H1 (cell line): ENCODE measurements around the gene IL27RA. TPM values are rescaled to one million over a fixed set of nuclear protein-coding genes. Genes with fewer than 3 reads are reported as not detected.

Source experiments
- CBX8 ChIP-seq: fragments of 300-800, 300-1000 bp; sonication (generic); IDR thresholded peaks from 2 replicates; pipeline ENCODE4 v1.7.1; 2016; ENCODE audit warnings: low read depth, low read length, borderline replicate concordance
- CREB1 ChIP-seq: IDR thresholded peaks from 2 replicates; pipeline ENCODE4 v1.6.1; 2012; ENCODE audit warnings: inconsistent platforms
- CTBP2 ChIP-seq: IDR thresholded peaks from 2 replicates; pipeline ENCODE4 v1.7.0; 2011; ENCODE audit warnings: borderline replicate concordance, mild to moderate bottlenecking, moderate library complexity, mixed read lengths, low read length; ENCODE audit not compliant: insufficient read depth, insufficient read length
- EGR1 ChIP-seq: IDR thresholded peaks from 2 replicates; pipeline ENCODE4 v1.6.1; 2011; ENCODE audit warnings: low read depth, low read length, borderline replicate concordance
- EP300 ChIP-seq, 2 experiments: IDR thresholded peaks; 1 replicate in 1 of 2; 2 replicates in 1 of 2; pipeline ENCODE4 v1.6.1; 2011 to 2012; ENCODE audit warnings: low read depth in 2 of 2, low read length in 2 of 2, mild to moderate bottlenecking in 2 of 2, borderline replicate concordance in 1 of 2, inconsistent platforms in 1 of 2, moderate library complexity in 1 of 2
- HDAC6 ChIP-seq: IDR thresholded peaks from one replicate; pipeline ENCODE4 v1.7.1; 2012; ENCODE audit warnings: low read depth, mild to moderate bottlenecking, inconsistent platforms, low read length, moderate library complexity
- KDM4A ChIP-seq: IDR thresholded peaks from one replicate; pipeline ENCODE4 v1.7.1; 2012; ENCODE audit warnings: low read depth, mild to moderate bottlenecking, moderate library complexity, low read length, inconsistent platforms; ENCODE audit not compliant: severe bottlenecking
- MAFK ChIP-seq: IDR thresholded peaks from 2 replicates; pipeline ENCODE4 v1.6.1; 2012; ENCODE audit warnings: low read depth, mild to moderate bottlenecking, improper control_type of control experiment, low read length
- NRF1 ChIP-seq: IDR thresholded peaks from 2 replicates; pipeline ENCODE4 v1.6.1; 2011; ENCODE audit warnings: mild to moderate bottlenecking, low read depth, low read length, improper control_type of control experiment
- PHF8 ChIP-seq: fragments of 200-600 bp; sonication (generic); conservative IDR thresholded peaks from 2 replicates; pipeline ENCODE4 v1.7.1; 2012; ENCODE audit warnings: low read depth, mild to moderate bottlenecking, inconsistent platforms, low read length, moderate library complexity
- POLR2A ChIP-seq, 2 experiments: IDR thresholded peaks; 1 replicate in 1 of 2; 2 replicates in 1 of 2; pipeline ENCODE4 v1.6.1; 2011; ENCODE audit warnings: low read depth in 2 of 2, low read length in 2 of 2, mild to moderate bottlenecking in 2 of 2; ENCODE audit errors: control extremely low read depth in 1 of 2
- POU5F1 ChIP-seq: IDR thresholded peaks from 2 replicates; pipeline ENCODE4 v1.6.1; 2011; ENCODE audit warnings: low read depth, mild to moderate bottlenecking, low read length, moderate library complexity
- RBBP5 ChIP-seq: IDR thresholded peaks from 2 replicates; pipeline ENCODE4 v1.7.1; 2012; ENCODE audit warnings: low read depth, mild to moderate bottlenecking, inconsistent platforms, low read length, moderate library complexity, borderline replicate concordance
- RFX5 ChIP-seq: IDR thresholded peaks from 2 replicates; pipeline ENCODE4 v1.6.1; 2011; ENCODE audit warnings: low read depth, low read length, improper control_type of control experiment, borderline replicate concordance
- RNF2 ChIP-seq: fragments of 200-900, 300-1000 bp; sonication (generic); IDR thresholded peaks from 2 replicates; pipeline ENCODE4 v1.7.1; 2016; ENCODE audit warnings: borderline replicate concordance, low read depth, mild to moderate bottlenecking, antibody characterized with exemption, low read length; ENCODE audit not compliant: poor library complexity, severe bottlenecking; ENCODE audit errors: missing control alignments
- RXRA ChIP-seq: IDR thresholded peaks from 2 replicates; pipeline ENCODE4 v1.6.1; 2011; ENCODE audit warnings: low read depth, mild to moderate bottlenecking, low read length, moderate library complexity; ENCODE audit not compliant: insufficient read depth
- SAP30 ChIP-seq: fragments of 300-600 bp; sonication (generic); IDR thresholded peaks from 2 replicates; pipeline ENCODE4 v1.7.1; 2012; ENCODE audit warnings: low read length, moderate library complexity, mild to moderate bottlenecking, inconsistent platforms; ENCODE audit not compliant: insufficient read depth, insufficient replicate concordance
- SIN3A ChIP-seq, 2 experiments: IDR thresholded peaks in 1 of 2; conservative IDR thresholded peaks in 1 of 2; 2 replicates each; pipeline ENCODE4 v1.6.1; 2011 to 2012; ENCODE audit warnings: low read length in 2 of 2, improper control_type of control experiment in 1 of 2, low read depth in 1 of 2, mild to moderate bottlenecking in 1 of 2
- SIX5 ChIP-seq: IDR thresholded peaks from 2 replicates; pipeline ENCODE4 v1.6.1; 2011; ENCODE audit warnings: mild to moderate bottlenecking, low read depth, low read length
- SP4 ChIP-seq: IDR thresholded peaks from 2 replicates; pipeline ENCODE4 v1.6.1; 2012; ENCODE audit warnings: low read length, inconsistent platforms
- SUZ12 ChIP-seq: fragments of 200-600 bp; sonication (generic); IDR thresholded peaks from 2 replicates; pipeline ENCODE4 v1.6.1; 2012; ENCODE audit warnings: mild to moderate bottlenecking, inconsistent platforms, low read length, moderate library complexity, mixed read lengths
- TAF7 ChIP-seq: optimal IDR thresholded peaks from 2 replicates; pipeline ENCODE3; 2011; ENCODE audit warnings: low read depth, mild to moderate bottlenecking, inconsistent platforms, low read length, moderate library complexity, borderline replicate concordance
- TBP ChIP-seq: IDR thresholded peaks from 2 replicates; pipeline ENCODE4 v1.6.1; 2011; ENCODE audit warnings: low read depth, low read length, improper control_type of control experiment
- polyA plus RNA-seq, 7 experiments: library from polyadenylated mRNA; depleted of rRNA in 3 of 7; stranded (reverse) in 5 of 7; unstranded in 2 of 7; fragments of >200 nt in 5 of 7; fragments of 200-250 nt in 2 of 7; gene quantifications; 1 replicate in 5 of 7; 2 replicates in 1 of 7; 4 replicates in 1 of 7; pipeline versions ENCODE4 v1.2.1 to v1.2.3, GENCODE V29; 2011 to 2013; ENCODE audit warnings: missing spikeins in 2 of 7, mixed read lengths in 2 of 7
- total RNA-seq: library from RNA; stranded (reverse); fragmentation: NEBNext Ultra II Directional; extraction: Animal tissue kit (Norgen Biotek cat#: 25700); gene quantifications from 2 replicates; pipeline ENCODE4 v1.2.1, GENCODE V29; 2021
- TF ChIP-seq, protein P1 (sequence below): IDR thresholded peaks from 2 replicates; pipeline ENCODE4 v1.6.1; 2012; ENCODE audit warnings: inconsistent platforms

IL27RA gene
- total and polyA plus RNA-seq, 2 of the 8 experiments (the other 6 are each of a cell fraction or from before 2014, with no cell fraction given), result 9.9 to 14.7 TPM

- TF ChIP-seq SP4, result no peak
- TF ChIP-seq RXRA, result no peak
- TF ChIP-seq RFX5, result no peak
- TF ChIP-seq CBX8, result no peak
- TF ChIP-seq SIN3A (conservative IDR thresholded peaks at IDR 0.05 in 1 of 2, IDR thresholded peaks at IDR 0.05 in 1 of 2; ENCODE audit: low read depth in 1 of 2, low read length in 2 of 2), result no peak
- TF ChIP-seq, protein P1, sequence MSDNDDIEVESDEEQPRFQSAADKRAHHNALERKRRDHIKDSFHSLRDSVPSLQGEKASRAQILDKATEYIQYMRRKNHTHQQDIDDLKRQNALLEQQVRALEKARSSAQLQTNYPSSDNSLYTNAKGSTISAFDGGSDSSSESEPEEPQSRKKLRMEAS, result 0 out of 2 replicates have a peak, but pooled peaks have one; percentile 11
- no peak for TF ChIP-seq TAF7
- 0 out of 2 replicates have a peak, but pooled peaks have one; percentile 33 for TF ChIP-seq PHF8
- TF ChIP-seq POU5F1, result no peak
- no peak for TF ChIP-seq HDAC6
- no peak for TF ChIP-seq SUZ12
- no peak for TF ChIP-seq EP300 (IDR thresholded peaks at IDR 0.05; ENCODE audit: borderline replicate concordance in 1 of 2, low read depth in 2 of 2, low read length in 2 of 2)
- TF ChIP-seq NRF1, result no peak
- 0 out of 2 replicates have a peak, but pooled peaks have one; percentile 65 for TF ChIP-seq RBBP5
- no peak for TF ChIP-seq TBP
- no peak for TF ChIP-seq MAFK
- TF ChIP-seq KDM4A, result peak; percentile 90
- TF ChIP-seq POLR2A (IDR thresholded peaks at IDR 0.05; ENCODE audit: control extremely low read depth in 1 of 2, low read depth in 2 of 2, low read length in 2 of 2), result no peak
- TF ChIP-seq CREB1, result no peak
- no peak for TF ChIP-seq RNF2
- TF ChIP-seq SIX5, result no peak
- TF ChIP-seq EGR1, result peak; percentile 70; the same call in 1 of the 2 replicates
- TF ChIP-seq CTBP2, result no peak
- TF ChIP-seq SAP30, result no peak
Observed at GRCh38 chr19:14091081-14091812, 59.7 kb downstream of the IL27RA start (continued).
